ENCODE data around the gene MT1F.
A peak's percentile ranks its signal among the peaks of the same experiment; 100 is the strongest.
"Not testable (repeated sequence)": the region's sequence is repeated elsewhere in the genome, so short reads cannot be mapped to it uniquely, and the experiment has no call there.

The MT1F gene

GRCh38 chr16:56672761-56673536 lies 15.2 kb downstream of the MT1F start:
- DNase-seq (ENCODE audit: low read depth in 2 of 2): no peak

DNA sequence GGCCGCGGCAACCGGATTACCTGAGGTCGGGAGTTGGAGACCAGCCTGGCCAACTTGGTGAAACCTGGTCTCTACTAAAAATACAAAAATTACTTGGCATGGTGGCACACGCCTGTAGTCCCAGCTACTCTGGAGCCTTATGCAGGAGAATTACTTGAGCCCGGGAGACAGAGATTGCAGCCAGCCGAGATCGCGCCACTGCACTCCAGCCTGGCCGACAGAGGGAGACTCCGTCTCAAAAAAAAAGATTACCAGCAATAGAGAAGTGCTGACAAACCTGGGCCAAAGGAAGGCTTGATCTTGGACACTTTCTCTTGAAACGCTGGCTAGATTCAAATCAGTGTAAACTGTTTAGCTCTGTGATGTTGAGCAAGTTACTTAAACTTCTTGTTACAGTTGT lies 16.2 kb downstream of the MT1F start:
- DNase-seq (ENCODE audit: low read depth in 2 of 2): no peak

GRCh38 chr16:56674570-56674969 lies 16.8 kb downstream of the MT1F start:
- not testable (repeated sequence) for DNase-seq (ENCODE audit: low read depth in 2 of 2)

GRCh38 chr16:56675685-56676210 lies 18.0 kb downstream of the MT1F start:
- peak in 1 of 2 donors; percentile 43 for DNase-seq (ENCODE audit: low read depth in 2 of 2)

GRCh38 chr16:56677474-56677873 lies 19.7 kb downstream of the MT1F start:
- DNase-seq (ENCODE audit: low read depth in 2 of 2): no peak

DNA sequence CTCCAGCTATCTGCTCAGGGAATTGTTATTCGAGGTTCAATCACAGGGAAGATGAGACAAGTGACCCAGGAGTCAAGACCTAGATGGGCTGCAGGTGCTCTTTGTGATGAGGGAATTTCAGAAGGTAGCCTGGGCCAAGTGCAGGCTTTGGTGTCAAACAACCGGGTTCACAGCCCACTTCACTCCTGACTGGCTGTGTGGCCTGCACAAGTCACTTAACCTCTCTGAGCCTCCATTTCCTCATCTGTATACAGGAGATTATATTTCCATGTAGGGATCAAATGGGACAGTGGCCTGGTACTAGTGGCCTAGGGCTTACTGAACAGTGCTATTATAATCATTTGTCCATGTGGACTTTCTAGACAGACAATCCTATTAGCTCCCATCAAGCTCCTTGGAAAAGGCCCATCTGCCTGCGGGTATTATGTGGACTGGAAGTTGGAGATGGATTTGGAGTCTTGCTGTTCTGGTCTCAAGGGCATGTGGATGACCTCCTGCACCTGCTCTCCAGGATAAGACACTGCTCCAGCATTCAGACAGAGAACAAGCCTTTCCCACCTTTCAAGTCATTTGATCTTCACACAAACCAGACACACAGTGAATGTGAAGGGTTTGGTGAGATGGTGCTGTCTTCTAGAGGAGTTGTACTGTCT lies 21.4 kb downstream of the MT1F start:
- DNase-seq (ENCODE audit: low read depth in 2 of 2): no peak

DNA sequence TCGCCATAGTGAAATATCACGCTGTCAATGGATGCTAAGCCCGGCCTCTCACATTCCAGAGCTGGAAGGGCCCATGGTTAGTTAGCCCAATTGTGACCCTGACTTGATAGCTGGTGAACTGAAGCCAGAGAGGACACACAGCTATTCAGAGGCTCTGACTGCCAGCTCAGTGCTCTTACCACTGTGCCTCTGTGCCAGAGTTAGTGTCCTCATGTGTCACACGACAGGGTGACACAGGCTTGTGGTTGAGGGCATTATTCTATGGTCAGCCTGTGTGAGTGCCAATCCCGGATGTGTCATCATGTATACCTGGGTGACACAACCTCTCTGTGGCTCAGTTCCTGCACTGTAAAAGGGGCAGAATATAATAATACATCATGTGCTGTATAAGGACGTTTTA lies 22.1 kb downstream of the MT1F start:
- DNase-seq (ENCODE audit: low read depth in 2 of 2): no peak

GRCh38 chr16:56681939-56682702 lies 24.4 kb downstream of the MT1F start, which contains the start of gene MT1X:
Gene MT1X (plus strand): TSS chr16:56682470. CDS start chr16:56682541, 71 bp downstream.
- peak; percentile 84 for DNase-seq (ENCODE audit: low read depth in 2 of 2)

DNA sequence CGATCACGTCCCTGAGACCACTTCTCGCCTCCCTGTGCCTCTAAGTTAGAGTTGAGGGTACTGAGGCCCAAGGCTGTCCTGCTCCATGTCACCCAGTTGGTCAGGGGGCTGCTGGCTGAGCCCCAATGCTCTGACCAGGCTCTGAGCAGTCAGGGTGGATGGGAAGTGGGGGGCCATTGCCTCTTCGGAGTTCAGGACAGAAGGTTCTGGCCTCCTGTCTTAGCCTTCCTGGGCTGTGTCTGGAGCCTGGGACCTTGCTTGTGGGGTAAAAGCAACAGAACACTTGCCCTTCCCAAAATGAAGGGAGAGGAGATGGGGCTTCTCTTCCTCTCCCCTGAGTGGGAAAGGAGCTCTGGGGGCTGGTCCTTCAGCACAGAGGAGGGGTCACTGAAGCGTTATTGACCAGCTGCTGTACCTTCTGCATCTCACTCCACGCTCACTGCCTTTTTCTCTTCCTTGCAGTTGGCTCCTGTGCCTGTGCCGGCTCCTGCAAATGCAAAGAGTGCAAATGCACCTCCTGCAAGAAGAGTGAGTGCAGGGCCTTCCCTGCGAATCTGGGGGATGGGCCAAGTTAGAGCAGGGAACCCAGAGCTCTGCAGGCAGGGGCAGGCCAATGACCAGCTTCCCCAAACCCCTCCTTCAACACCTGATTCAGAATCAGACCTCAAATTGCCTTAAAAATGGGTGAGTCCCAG lies 25.1 kb downstream of the MT1F start:
- DNase-seq (ENCODE audit: low read depth in 2 of 2): no peak

DNA sequence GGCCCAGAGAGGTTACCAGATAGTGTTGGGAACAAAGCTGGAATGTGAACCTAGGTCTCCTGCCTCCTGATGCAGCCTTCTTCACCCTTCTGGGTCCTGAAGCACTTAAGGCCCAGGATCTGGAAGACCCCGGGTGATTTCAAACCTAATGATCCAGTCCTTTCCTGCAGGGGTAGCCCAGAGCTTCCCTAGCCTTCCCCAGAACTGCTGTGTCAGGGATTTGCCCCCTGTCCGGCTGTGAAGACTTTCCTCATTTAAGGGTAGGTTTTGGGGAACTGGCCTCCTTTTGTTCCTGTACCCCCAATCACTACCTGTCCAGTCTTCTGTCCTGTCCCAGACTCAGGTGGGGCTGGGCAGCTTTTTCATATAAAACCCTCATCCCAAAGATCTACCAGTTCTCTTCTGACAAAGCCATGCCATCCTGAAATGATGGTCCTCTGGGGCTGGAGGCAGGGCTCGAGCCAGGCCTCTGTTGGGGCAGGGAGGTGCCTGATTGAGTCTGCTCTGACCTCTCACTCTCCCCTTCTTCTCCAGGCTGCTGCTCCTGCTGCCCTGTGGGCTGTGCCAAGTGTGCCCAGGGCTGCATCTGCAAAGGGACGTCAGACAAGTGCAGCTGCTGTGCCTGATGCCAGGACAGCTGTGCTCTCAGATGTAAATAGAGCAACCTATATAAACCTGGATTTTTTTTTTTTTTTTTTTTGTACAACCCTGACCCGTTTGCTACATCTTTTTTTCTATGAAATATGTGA lies 25.8 kb downstream of the MT1F start:
- DNase-seq (ENCODE audit: low read depth in 2 of 2): no peak

DNA sequence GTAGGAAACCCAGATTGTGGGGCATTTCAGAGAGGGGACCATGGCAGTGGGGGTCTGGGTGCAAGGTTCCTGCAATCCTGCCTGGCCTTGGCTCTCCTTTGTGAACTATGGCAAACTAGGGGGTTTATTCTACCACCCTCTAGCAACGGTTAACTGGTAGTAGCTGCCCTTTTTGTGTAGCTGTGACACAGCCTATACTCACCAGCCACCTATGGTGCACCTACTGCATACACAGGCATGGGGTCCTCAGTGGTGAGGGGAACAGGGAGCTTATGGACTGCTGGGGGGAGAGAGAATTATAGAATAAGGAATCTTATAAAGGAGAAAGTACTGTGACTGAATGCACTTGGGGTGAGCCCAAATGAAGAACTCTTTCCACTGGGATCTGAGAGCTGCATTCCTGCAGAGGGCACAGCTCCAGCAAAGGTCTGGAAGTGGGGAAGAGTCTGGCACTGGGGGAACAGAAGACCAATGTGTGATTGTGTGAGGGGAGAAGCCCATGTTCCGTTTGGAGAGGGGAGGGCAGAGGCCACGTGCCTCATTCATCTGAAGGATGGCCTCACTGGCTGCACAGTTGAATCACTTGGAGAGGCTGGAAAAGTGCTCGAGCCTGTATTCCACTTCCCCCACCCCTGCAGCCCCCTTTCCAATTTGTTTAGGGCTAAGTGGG lies 26.6 kb downstream of the MT1F start:
- no peak for DNase-seq (ENCODE audit: low read depth in 2 of 2)

GRCh38 chr16:56684926-56685590 lies 27.3 kb downstream of the MT1F start:
- DNase-seq (ENCODE audit: low read depth in 2 of 2): no peak

GRCh38 chr16:56686758-56687157 lies 29.0 kb downstream of the MT1F start:
- DNase-seq (ENCODE audit: low read depth in 2 of 2): no peak

- DNase-seq (ENCODE audit: low read depth in 2 of 2): no peak
Measured at GRCh38 chr16:56688762-56689161, 31.0 kb downstream of the MT1F start.

DNA sequence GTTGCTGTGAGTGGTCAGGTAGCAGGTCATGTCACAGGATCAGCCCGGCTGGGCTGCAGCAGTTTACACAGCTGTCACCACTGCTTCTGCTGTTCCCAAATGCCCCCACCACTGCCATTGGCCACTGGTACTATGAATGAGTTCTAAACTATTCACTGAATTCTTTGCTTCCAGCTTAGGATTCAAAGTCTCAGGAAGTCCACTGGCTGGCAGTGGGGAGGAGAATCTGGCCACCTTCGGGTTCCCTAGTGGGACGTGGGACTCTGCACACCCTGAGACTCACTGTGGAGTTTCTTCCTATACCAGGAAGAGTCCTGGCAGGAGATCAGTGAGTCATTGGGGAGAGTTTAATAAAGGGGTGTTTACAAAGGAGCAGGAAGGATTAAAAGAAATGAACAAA lies 31.4 kb downstream of the MT1F start:
- no peak for DNase-seq (ENCODE audit: low read depth in 2 of 2)

GRCh38 chr16:56690420-56691122 lies 32.8 kb downstream of the MT1F start:
- no peak for DNase-seq (ENCODE audit: low read depth in 2 of 2)

DNA sequence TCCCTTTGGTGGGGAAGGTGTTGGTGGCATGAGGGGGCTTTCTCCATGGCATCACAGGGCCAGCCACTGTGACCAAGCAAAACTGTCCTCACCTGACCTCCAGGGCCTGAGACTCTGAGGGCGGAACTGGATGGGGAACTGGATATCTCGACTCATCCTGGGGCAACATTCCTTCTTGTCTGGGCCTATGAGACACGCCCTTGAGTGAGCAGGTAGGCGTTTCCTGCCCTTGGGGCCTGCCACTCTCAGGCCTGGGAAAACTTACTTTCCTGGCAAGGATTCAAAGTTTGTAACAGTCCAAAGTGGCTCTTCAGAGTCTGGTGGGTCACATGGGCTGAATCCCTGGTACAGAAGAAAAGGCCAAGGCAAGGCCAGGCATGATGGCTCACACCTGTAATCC lies 34.1 kb downstream of the MT1F start:
- no peak for DNase-seq (ENCODE audit: low read depth in 2 of 2)

DNA sequence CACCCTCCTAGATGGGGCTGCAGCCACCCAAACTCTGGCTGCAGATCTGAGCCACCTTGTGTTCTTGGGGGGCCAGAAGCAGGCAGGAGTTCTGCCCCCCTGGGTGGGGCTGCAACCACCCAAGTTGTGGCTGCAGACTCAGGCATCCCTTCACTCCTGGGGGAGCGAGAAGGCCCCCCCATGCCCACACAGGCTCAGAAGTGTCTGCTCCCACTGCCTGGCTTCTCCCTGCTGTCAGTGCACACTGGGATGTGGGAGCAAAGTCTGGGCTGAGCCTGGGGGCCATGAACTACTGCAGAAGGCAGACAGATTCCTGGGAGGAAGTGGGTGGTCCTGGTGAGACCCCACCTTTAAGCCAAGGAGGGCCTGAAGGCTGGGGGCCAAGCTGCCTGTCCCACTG lies 37.5 kb downstream of the MT1F start:
- no peak for DNase-seq (ENCODE audit: low read depth in 2 of 2)

- no peak for DNase-seq (ENCODE audit: low read depth in 2 of 2)
Measured at GRCh38 chr16:56697456-56698155, 39.8 kb downstream of the MT1F start.
